Renal cortical epithelial cell (primary cell): ENCODE measurements around the gene MTHFSD. TPM values are rescaled to one million over a fixed set of nuclear protein-coding genes. Genes with fewer than 3 reads are reported as not detected.

Experiments used
- DNase-seq: peaks from one replicate; pipeline ENCODE4 v3.0.0-alpha.2; 2011; ENCODE audit warnings: low read depth
- total RNA-seq: library from RNA; depleted of rRNA; stranded (reverse); fragments of >200 nt; gene quantifications from 2 replicates; pipeline ENCODE4 v1.2.3, GENCODE V29; 2014

MTHFSD gene
- total RNA-seq, 1 donor from 2014 or later: 18.5 TPM

DNA sequence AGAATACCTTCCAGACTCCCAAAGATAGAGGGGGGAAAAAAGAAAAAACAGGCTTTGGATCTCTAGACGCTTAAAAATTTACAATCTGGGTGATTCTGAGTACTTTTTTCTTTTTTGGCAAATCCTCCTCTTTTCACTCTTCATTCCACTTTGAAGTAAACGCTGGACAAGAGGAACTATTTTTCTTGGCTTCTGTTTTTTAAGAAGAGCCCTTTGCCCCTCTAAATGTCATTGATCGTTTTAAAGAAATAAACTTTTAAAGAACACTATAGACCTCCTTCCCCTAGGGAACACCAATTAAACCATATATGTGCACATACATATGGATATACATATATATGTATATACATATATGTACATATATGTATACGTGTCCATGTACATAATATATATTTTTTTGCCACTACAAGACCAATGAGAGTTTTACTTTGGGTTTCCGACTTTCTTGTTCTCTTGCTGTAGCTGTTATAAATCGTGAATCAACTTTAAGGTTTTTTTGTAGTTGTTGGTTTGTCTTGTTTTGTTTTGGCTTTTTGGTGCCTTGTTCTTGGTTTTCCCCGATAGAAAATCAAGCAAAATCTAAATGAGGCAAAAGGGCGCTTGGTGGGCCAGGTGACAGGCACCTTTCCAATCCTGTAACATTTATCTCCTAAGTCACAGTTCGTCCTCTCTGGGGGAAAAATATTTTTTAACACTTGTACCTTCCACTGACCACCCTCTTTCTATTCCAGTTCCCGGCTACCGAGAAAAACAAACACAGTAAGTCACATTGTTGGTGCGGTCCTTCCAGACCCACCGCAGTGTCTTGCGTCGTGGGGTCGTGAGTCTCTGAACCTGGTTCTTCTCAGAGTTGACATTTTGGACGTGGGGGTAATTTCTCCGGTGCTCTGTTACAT lies 40.3 kb downstream of the MTHFSD start:
- DNase-seq: no peak

DNA sequence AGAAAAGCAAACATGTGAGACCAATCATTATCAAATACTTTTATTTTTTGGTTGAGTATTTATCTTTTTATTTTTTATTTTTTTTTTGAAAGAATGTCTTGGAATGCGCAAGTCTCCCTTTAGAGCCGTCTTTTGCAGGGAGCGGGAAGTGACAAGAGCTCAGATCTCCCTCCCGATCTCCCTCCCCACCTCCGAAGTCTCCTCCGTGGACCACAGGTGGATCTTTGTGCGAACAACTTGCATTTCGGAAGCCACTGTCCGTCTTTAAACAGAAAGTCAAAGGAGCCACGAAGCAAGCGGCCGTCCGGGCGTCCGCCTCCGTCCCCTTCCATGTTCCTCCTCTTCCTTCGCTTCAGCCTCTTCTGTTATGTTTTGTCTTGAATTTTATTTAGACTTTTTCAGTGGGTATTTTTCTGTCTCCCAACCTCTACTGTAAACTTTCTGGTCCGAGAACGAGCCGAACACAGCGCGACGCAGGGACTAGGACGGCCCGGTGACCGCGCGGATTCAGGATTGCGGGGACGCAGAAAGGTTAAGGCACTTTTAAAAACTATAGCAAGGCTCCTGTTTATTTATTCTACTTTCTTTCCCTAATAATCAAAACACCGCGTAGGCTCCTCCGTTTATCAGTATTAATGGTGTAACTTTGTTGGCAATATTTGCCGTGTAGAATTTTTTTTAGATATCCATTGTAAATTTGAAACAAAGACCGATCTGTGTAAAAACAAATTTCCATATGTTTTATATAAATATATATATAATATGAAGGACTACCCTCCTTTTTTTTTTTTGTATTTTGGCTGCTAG lies 41.4 kb downstream of the MTHFSD start:
- DNase-seq: no peak

DNA sequence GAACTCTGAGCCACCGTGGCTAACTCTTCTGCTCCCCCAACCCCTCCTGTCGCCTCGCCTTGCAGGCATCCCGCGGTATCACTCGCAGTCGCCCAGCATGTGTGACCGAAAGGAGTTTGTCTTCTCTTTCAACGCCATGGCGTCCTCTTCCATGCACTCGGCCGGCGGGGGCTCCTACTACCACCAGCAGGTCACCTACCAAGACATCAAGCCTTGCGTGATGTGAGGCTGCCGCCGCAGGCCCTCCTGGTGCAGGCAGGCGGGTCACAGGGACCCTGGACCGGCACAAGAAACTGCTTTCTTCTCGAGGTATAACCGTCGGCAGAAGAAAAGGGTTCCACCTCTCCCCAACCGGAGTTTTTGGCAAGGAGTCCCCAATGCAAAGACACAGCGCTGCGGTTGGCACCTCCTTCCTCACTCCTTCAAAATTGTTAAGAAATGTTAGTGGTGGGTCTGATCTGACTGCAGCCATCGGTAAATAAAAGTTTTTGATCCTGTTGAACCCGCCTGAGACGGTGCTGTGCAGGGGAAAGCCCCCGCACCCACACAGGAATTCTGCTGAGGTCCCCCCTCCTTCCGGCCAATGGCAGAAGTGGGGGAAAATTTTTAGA lies 42.1 kb downstream of the MTHFSD start:
- DNase-seq: no peak

- no peak for DNase-seq
These were observed 42.7 kb downstream of the MTHFSD start for GRCh38 chr16:86512301-86512859.

DNA sequence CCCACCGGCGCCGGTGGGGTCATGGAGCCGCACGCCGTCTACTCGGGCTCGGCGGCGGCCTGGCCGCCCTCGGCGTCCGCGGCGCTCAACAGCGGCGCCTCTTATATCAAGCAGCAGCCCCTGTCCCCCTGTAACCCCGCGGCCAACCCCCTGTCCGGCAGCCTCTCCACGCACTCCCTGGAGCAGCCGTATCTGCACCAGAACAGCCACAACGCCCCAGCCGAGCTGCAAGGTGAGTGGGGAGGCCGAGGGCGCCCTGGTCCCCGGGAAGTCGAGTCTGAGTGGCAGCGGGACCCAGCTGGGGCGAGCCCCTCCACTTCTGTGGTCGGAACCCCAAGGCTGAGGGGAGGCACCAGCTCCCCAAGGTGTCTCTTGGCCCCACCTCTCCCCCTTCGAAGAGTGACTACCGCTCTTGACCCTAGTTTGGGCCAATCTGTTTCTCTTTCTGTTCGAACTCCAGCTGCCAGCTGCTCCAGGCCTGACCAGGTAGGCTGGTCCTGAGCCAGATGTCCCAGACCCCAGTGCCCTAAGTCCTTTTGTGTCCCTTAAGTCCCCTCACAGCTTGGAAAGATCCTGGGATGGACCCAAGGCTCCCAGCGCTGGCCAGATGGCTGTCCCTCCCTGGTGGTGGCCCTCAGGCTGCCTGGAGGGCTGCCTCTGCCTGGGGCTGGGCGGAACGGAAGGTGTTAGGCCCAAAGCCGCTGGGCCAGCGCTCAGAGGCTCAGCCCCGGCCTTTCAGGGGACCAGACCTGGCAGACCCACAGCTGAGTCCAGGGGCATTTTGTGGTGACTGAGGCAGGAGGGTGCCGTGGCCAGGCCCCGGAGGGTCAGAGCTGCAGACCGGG lies 43.5 kb downstream of the MTHFSD start:
- no peak for DNase-seq

GRCh38 chr16:86510465-86511261 lies 44.4 kb downstream of the MTHFSD start, which contains the start of gene FOXF1:
FOXF1 (plus strand) TSS chr16:86510527; CDS start chr16:86510570, 43 bp downstream.
- DNase-seq: no peak

DNA sequence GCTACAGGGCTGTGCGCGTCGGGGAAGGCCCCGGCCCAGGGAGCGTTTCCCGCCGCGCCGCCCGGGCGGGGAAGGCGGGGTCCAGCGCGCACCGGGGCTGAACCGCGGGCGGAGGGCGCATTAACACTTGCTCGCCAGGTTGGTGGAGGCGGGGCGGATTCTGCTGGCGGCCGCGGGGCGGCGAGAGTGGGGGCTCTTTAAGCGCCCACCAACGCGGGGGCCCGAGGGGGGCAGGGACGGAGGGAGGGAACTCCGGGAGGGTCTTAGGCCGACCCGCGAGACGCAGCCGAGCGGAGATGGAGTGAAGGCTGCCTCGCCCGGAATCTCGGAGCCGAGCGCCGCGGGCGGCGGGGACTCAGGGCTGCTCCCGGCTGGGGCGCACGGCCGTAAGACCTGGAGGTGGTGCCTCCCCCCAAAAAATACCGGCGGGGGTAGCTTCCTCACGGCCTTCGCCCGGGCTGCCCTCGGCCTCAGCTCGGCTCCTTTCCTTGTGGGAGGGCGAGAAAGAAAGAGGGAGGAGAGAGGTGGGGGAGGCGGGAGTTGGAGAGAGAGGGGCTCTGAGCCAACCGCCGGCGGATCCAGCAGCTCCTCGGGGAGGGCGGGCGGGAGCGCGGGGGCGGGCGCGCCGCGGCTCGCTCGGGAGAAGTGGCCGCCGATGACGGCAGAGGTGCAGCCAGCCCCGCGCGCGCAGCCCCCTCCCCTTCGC lies 45.1 kb downstream of the MTHFSD start:
- DNase-seq: no peak

DNA sequence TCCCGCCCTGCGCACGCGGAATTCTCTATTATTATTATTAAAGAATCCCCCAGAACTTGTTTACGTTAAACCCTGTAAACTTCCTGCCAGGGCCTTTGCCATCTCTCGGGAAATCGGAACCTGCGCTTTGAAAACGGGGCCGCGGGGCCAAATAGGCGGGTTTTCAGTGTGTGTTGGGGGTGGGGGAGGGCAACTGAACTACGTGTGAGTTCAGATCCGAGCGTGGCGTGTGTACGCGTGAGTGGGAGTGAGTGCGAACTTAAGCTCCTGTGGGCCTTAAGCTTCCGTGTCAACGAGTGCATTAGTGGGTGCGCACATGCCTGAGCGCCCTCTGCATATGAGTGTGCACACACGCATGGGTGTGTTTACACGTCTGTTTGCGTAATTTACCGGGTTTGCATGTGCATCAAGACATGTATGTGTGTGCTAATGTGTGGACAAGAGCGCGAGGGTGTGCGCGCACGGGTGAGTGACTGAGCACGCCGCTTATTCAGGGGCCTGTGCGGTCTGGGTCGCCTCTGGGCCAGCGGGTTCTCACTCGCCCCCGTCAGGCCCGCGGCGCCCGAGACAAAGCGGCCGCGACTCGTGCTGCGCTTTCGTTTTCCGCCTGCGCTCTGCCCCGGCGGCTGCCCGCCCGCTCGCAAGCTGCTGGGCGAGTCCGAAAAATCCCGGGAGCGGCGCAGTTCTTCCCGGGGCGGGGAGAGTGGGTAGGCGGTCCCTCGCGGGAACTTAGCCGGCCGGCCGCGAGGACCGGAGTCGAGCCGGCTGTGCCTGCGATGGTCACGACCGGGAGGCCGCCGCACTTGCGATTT lies 45.9 kb downstream of the MTHFSD start:
- DNase-seq: no peak

DNA sequence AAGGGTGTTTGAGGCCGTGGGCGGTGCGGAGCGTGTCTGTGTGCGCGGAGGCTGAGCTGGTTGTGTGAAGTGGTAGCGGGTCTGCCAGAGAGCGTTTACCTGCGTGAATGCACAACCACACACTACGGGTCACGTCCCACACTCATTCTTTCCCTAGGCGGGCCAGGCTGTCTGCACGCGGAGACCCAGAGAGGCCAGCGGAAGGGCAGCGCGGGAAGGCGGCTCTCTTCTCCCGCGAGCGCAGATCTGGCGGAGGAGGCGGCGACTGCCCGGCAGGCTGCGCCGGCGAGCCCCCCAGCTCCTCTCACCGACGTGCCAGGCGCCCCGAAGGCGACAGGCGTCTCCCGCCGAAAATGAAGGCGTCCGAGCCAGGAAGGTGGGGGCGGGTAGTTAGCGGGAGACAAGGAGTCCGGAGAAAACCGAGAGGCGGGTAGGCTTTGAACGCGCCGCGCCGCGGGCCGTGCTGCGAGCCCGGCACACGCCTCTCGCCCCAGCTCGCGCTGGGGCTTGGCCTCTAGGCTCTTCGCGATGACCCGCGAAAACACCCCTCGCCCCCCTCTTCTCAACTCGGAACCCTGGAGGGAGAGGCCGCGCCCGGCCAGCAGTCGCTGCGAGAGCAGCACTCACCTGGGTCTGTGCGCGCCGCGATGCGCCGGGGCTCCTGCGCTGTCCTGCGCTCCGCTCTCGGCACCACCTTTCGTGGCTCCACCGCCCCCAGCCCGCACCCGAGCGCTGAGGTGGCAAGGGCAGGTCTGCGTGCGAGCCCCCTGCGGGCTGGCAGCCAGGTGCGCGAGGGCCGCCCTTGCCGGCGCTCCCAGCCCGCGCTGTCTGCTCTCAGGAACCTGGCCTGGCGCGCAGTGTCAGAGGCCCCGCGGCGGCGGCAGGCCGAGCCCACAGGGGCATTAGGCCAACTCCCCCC lies 46.7 kb downstream of the MTHFSD start:
- no peak for DNase-seq

DNA sequence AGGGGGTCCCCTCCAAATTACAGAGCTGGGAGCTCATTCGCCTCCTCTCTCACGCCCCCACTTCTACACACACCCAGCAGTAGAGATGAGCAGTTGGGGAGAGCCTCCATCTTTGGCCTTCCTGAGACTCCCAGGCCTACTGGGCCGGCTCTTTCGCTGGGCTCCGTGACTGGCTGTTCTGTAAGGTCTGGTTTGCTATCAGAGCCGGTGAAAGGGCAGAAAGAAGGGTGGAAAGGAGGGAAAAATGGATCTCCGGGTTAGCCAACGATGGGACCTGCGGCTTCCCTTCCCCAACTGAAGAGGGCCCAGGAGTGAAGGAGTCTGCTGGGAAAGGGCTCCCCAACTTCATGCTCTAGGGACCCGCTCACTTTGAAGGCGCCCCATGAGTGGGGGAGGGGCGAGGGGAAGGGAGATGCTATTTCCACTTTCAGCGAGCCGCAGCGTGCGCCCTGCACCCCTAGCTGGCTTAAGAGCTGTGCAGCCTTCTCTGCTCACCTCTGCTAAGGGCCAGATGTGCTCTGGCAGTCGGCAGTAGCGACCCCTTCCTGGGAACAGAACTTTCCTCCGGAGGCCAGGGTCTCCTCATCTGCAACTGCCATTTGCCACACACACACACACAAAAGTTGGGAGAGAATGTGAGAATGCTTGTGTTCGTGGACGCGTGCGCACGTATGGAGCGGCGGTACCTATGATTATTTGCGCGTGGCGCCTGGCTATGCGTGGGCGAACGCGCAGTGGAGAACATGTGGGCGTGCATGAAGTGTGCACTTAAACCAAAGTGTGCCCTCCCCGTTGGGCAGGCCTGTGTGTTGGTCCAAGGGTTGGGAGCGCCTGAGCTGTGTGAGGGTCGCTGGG lies 47.6 kb downstream of the MTHFSD start:
- no peak for DNase-seq

GRCh38 chr16:86505899-86506864 lies 48.9 kb downstream of the MTHFSD start:
- DNase-seq: no peak

DNA sequence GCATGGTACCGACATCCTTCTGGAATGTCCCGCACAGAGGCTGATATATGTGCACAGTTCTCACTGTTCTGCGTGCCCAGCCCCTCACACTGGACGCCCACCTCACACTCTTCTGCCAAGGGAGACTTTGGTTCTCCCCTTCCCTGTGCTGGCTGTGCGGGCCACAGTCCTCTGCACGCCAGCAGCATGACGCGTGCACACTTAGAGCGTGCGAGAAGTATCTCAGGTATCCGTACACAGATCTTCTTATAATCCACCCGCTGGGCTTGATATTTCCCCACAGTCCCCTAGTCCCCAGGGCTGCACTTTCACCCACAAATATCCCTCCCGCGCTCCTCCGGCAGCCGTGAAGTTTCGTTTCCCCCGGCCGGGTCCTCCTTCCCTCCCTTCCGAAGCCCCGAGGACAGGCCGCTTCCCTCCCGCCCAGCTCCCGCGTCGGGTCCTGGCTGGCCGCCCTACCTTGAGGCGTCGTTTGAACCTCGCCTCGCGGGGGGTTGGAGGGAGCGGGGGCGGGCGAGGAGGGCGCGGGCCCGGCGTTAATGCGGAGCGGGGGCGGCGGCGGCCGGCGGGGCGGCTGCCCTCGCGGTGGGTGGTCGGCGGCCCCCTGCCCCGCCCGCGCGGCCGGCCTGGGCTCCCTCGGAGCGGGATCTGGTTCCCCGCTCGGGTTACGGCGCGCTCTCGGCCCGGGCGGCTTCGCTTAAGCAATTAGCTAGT lies 49.7 kb downstream of the MTHFSD start:
- no peak for DNase-seq

GRCh38 chr16:86504315-86505184 lies 50.5 kb downstream of the MTHFSD start:
- no peak for DNase-seq

- DNase-seq: no peak
These were observed 51.2 kb downstream of the MTHFSD start for GRCh38 chr16:86503830-86504229.
